Measurements from ENCODE around the gene NOTCH1.

Gene NOTCH1

GRCh38 chr9:136518623-136519022 lies 27.2 kb downstream of the NOTCH1 start:
- DNase-seq (ENCODE audit: low read depth in 1 of 2, low spot score in 1 of 2): no peak

GRCh38 chr9:136517950-136518349 lies 27.9 kb downstream of the NOTCH1 start:
- DNase-seq (ENCODE audit: low read depth in 1 of 2, low spot score in 1 of 2): no peak

- no peak for DNase-seq (ENCODE audit: low read depth in 1 of 2, low spot score in 1 of 2)
These were observed 28.7 kb downstream of the NOTCH1 start for GRCh38 chr9:136517012-136517743.

- no peak for DNase-seq (ENCODE audit: low read depth in 1 of 2, low spot score in 1 of 2)
These were observed 29.6 kb downstream of the NOTCH1 start for GRCh38 chr9:136516191-136516654.

GRCh38 chr9:136515276-136515675 lies 30.6 kb downstream of the NOTCH1 start:
- no peak for DNase-seq (ENCODE audit: low read depth in 1 of 2, low spot score in 1 of 2)

GRCh38 chr9:136514022-136514714 lies 31.7 kb downstream of the NOTCH1 start:
- no peak for DNase-seq (ENCODE audit: low read depth in 1 of 2, low spot score in 1 of 2)

GRCh38 chr9:136513191-136513590 lies 32.7 kb downstream of the NOTCH1 start:
- DNase-seq (ENCODE audit: low read depth in 1 of 2, low spot score in 1 of 2): no peak

GRCh38 chr9:136512651-136513071 lies 33.2 kb downstream of the NOTCH1 start:
- no peak for DNase-seq (ENCODE audit: low read depth in 1 of 2, low spot score in 1 of 2)

- DNase-seq (ENCODE audit: low read depth in 1 of 2, low spot score in 1 of 2): no peak
These were observed 33.9 kb downstream of the NOTCH1 start for GRCh38 chr9:136511670-136512592.

GRCh38 chr9:136511144-136511669 lies 34.6 kb downstream of the NOTCH1 start:
- DNase-seq (ENCODE audit: low read depth in 1 of 2, low spot score in 1 of 2): no peak

GRCh38 chr9:136510561-136510960 lies 35.3 kb downstream of the NOTCH1 start:
- DNase-seq (ENCODE audit: low read depth in 1 of 2, low spot score in 1 of 2): no peak

GRCh38 chr9:136509549-136509948 lies 36.3 kb downstream of the NOTCH1 start:
- no peak for DNase-seq (ENCODE audit: low read depth in 1 of 2, low spot score in 1 of 2)

GRCh38 chr9:136508729-136509500 lies 36.9 kb downstream of the NOTCH1 start:
- no peak for DNase-seq (ENCODE audit: low read depth in 1 of 2, low spot score in 1 of 2)

- DNase-seq (ENCODE audit: low read depth in 1 of 2, low spot score in 1 of 2): no peak
These were observed 37.9 kb downstream of the NOTCH1 start for GRCh38 chr9:136507992-136508375.

- DNase-seq (ENCODE audit: low read depth in 1 of 2, low spot score in 1 of 2): no peak
These were observed 38.4 kb downstream of the NOTCH1 start for GRCh38 chr9:136507221-136507991.

- no peak for DNase-seq (ENCODE audit: low read depth in 1 of 2, low spot score in 1 of 2)
These were observed 39.4 kb downstream of the NOTCH1 start for GRCh38 chr9:136506425-136506824.

- DNase-seq (ENCODE audit: low read depth in 1 of 2, low spot score in 1 of 2): no peak
These were observed 40.1 kb downstream of the NOTCH1 start for GRCh38 chr9:136505406-136506403.

- DNase-seq (ENCODE audit: low read depth in 1 of 2, low spot score in 1 of 2): no peak
These were observed 41.1 kb downstream of the NOTCH1 start for GRCh38 chr9:136504512-136505348.
